Measurements from ENCODE around the gene MAGOHB.

GRCh38 chr12:10621278-10621677 is 7.9 kb upstream of the MAGOHB start:
- TF ChIP-seq CTCF (conservative IDR thresholded peaks at IDR 0.05; ENCODE audit: low read depth, low read length) = no peak
- TF ChIP-seq MAZ (IDR thresholded peaks at IDR 0.05; ENCODE audit: borderline replicate concordance, low read depth, low read length) = no peak
- no peak for TF ChIP-seq MAFK (IDR thresholded peaks at IDR 0.05; ENCODE audit: low read depth, low read length)
- no peak for TF ChIP-seq POLR2A (IDR thresholded peaks at IDR 0.05; ENCODE audit: low read depth, low read length)
- no peak for TF ChIP-seq CEBPB (IDR thresholded peaks at IDR 0.05; ENCODE audit: low read depth, low read length)
- no peak for TF ChIP-seq CHD1 (IDR thresholded peaks at IDR 0.05; ENCODE audit: low read depth, low read length)
- TF ChIP-seq USF2 (IDR thresholded peaks at IDR 0.05; ENCODE audit: low read depth, low read length) = no peak
- TF ChIP-seq RFX5 (IDR thresholded peaks at IDR 0.05; ENCODE audit: low read depth, low read length) = no peak
- TF ChIP-seq RCOR1 (IDR thresholded peaks at IDR 0.05; ENCODE audit: insufficient replicate concordance, low read length) = no peak
- TF ChIP-seq RAD21 (IDR thresholded peaks at IDR 0.05; ENCODE audit: low read length) = no peak
- TF ChIP-seq ELK1 (IDR thresholded peaks at IDR 0.05; ENCODE audit: borderline replicate concordance, low read depth, low read length) = no peak
- TF ChIP-seq FOS (IDR thresholded peaks at IDR 0.05; ENCODE audit: low read depth, low read length) = no peak
